ENCODE data around the gene ETNK2.
A peak's percentile ranks its signal among the peaks of the same experiment; 100 is the strongest.

The ETNK2 gene

GRCh38 chr1:204151552-204152309, at the start of gene ETNK2:
TSS of gene ETNK2 (minus strand) at chr1:204152044. CDS start at chr1:204151852, 192 bp downstream.
- TF ChIP-seq CTCF (conservative IDR thresholded peaks at IDR 0.05) = no peak
- peak within 1 kb of the TSS; percentile 53; the same call in 1 of the 2 replicates for H3K27ac ChIP-seq

GRCh38 chr1:204201348-204202040, 49.6 kb upstream of the ETNK2 start:
- no peak overlapping the region for H3K27ac ChIP-seq
- TF ChIP-seq CTCF (conservative IDR thresholded peaks at IDR 0.05) = no peak

GRCh38 chr1:204199579-204199978, 47.7 kb upstream of the ETNK2 start:
- no peak overlapping the region for H3K27ac ChIP-seq
- no peak for TF ChIP-seq CTCF (conservative IDR thresholded peaks at IDR 0.05)

- no peak for TF ChIP-seq CTCF (conservative IDR thresholded peaks at IDR 0.05)
- H3K27ac ChIP-seq = no peak overlapping the region
Observed at GRCh38 chr1:204198348-204199340, 46.8 kb upstream of the ETNK2 start.

GRCh38 chr1:204197068-204197467, 45.2 kb upstream of the ETNK2 start:
- TF ChIP-seq CTCF (conservative IDR thresholded peaks at IDR 0.05) = no peak
- no peak overlapping the region; the same call in 1 of the 2 replicates for H3K27ac ChIP-seq

GRCh38 chr1:204196068-204196795, 44.4 kb upstream of the ETNK2 start, which contains the start of gene KISS1:
TSS of gene KISS1 (minus strand) at chr1:204196491. CDS start at chr1:204192876, 3,615 bp downstream.
- H3K27ac ChIP-seq = no peak within 1 kb of the TSS; the same call in 1 of the 2 replicates
- TF ChIP-seq CTCF (conservative IDR thresholded peaks at IDR 0.05) = no peak
